ENCODE measurements around the gene THOC1.

THOC1 gene

GRCh38 chr18:213505-213904, 54.3 kb downstream of the THOC1 start:
- DNase-seq = no peak

GRCh38 chr18:212780-213179, 55.1 kb downstream of the THOC1 start:
- DNase-seq = no peak

- DNase-seq = no peak
These were observed 56.3 kb downstream of the THOC1 start for GRCh38 chr18:211582-211981.

- DNase-seq = no peak
These were observed 57.1 kb downstream of the THOC1 start for GRCh38 chr18:210733-211132.

GRCh38 chr18:210075-210474, 57.8 kb downstream of the THOC1 start:
- DNase-seq = no peak

GRCh38 chr18:199768-200167, 68.1 kb downstream of the THOC1 start:
- no peak for DNase-seq

GRCh38 chr18:199214-199613, 68.6 kb downstream of the THOC1 start:
- no peak for DNase-seq

GRCh38 chr18:195651-196050, 72.2 kb downstream of the THOC1 start:
- DNase-seq = no peak

- no peak for DNase-seq
These were observed 75.0 kb downstream of the THOC1 start for GRCh38 chr18:192801-193200.

- DNase-seq = no peak
These were observed 76.1 kb downstream of the THOC1 start for GRCh38 chr18:191725-192124.

- DNase-seq = no peak
These were observed 78.6 kb downstream of the THOC1 start for GRCh38 chr18:189254-189653.

- DNase-seq = no peak
These were observed 84.1 kb downstream of the THOC1 start for GRCh38 chr18:183769-184168.

- no peak for DNase-seq
These were observed 86.1 kb downstream of the THOC1 start for GRCh38 chr18:181711-182110.

GRCh38 chr18:179499-179898, 88.3 kb downstream of the THOC1 start:
- no peak for DNase-seq

- no peak for DNase-seq
These were observed 95.5 kb downstream of the THOC1 start for GRCh38 chr18:172361-172760.

Measured in activated naive CD4-positive, alpha-beta T cell (primary cell).